HG02588 (cell line): ENCODE results near the gene DUS4L.

Source experiments
- ATAC-seq: cut with Tn5 transposase; IDR thresholded peaks from one replicate; pipeline ENCODE4 v1.9.1; 2021; ENCODE audit warnings: mild to moderate bottlenecking, moderate library complexity; ENCODE audit not compliant: unreplicated experiment

The DUS4L gene

GRCh38 chr7:107579885-107580715 is 16.3 kb downstream of the DUS4L start, which contains the start of gene BCAP29:
BCAP29 (plus strand) TSS chr7:107580246; CDS start chr7:107580773, 527 bp downstream.
- ATAC-seq, result peak; percentile 91

- ATAC-seq, result no peak
These were observed 17.1 kb downstream of the DUS4L start for GRCh38 chr7:107580716-107581383.

- ATAC-seq, result no peak
These were observed 17.7 kb downstream of the DUS4L start for GRCh38 chr7:107581387-107582013.

- ATAC-seq, result no peak
These were observed 19.1 kb downstream of the DUS4L start for GRCh38 chr7:107582875-107583274.

- no peak for ATAC-seq
These were observed 20.9 kb downstream of the DUS4L start for GRCh38 chr7:107584716-107585115.

- ATAC-seq, result no peak
These were observed 24.9 kb downstream of the DUS4L start for GRCh38 chr7:107588529-107589130.

GRCh38 chr7:107591421-107591820 is 27.6 kb downstream of the DUS4L start:
- no peak for ATAC-seq

GRCh38 chr7:107592361-107593024 is 28.7 kb downstream of the DUS4L start:
- ATAC-seq, result no peak

- no peak for ATAC-seq
These were observed 29.2 kb downstream of the DUS4L start for GRCh38 chr7:107593025-107593410.

- ATAC-seq, result no peak
These were observed 31.4 kb downstream of the DUS4L start for GRCh38 chr7:107594961-107595737.

GRCh38 chr7:107596881-107597581 is 33.3 kb downstream of the DUS4L start:
- ATAC-seq, result no peak

GRCh38 chr7:107597582-107597916 is 33.8 kb downstream of the DUS4L start:
- no peak for ATAC-seq

- ATAC-seq, result no peak
These were observed 34.2 kb downstream of the DUS4L start for GRCh38 chr7:107597953-107598352.

- ATAC-seq, result no peak
These were observed 35.5 kb downstream of the DUS4L start for GRCh38 chr7:107599262-107599661.

GRCh38 chr7:107600816-107601215 is 37.0 kb downstream of the DUS4L start:
- no peak for ATAC-seq

- no peak for ATAC-seq
These were observed 41.5 kb downstream of the DUS4L start for GRCh38 chr7:107605218-107605815.

GRCh38 chr7:107606303-107606702 is 42.5 kb downstream of the DUS4L start:
- no peak for ATAC-seq

GRCh38 chr7:107609811-107610261 is 46.1 kb downstream of the DUS4L start:
- ATAC-seq, result no peak

- no peak for ATAC-seq
These were observed 46.6 kb downstream of the DUS4L start for GRCh38 chr7:107610323-107610722.
